OCI-LY1 (cell line): ENCODE data around the gene SERPINE1.

ENCODE experiments used
- CTCF ChIP-seq: fragments of 200-600 bp; sonication (generic), shearing (Covaris generic); IDR thresholded peaks from 2 replicates; pipeline ENCODE4 v1.5.1; 2017; ENCODE audit warnings: mild to moderate bottlenecking, antibody characterized with exemption, low read length, moderate library complexity, mixed read lengths
- EZH2 ChIP-seq: fragments of 200-600 bp; sonication (generic), shearing (Covaris generic); IDR thresholded peaks from 2 replicates; pipeline ENCODE4 v1.8.0; 2017; ENCODE audit warnings: borderline replicate concordance, mixed run types, mild to moderate bottlenecking, antibody characterized with exemption, low read length, moderate library complexity, mixed read lengths

- no peak for TF ChIP-seq CTCF
- TF ChIP-seq EZH2: no peak
Measured at GRCh38 chr7:101088069-101088425, 38.9 kb upstream of the SERPINE1 start.
